GM15510 (cell line): ENCODE measurements around the gene DGCR2.

ENCODE experiments used
- POLR2A ChIP-seq: IDR thresholded peaks from 3 replicates; pipeline ENCODE4 v1.6.1; 2011; ENCODE audit warnings: borderline replicate concordance; ENCODE audit not compliant: insufficient read length; ENCODE audit errors: extremely low read depth

The DGCR2 gene

GRCh38 chr22:18992543-18993198, 129.5 kb downstream of the DGCR2 start:
- no peak for TF ChIP-seq POLR2A

GRCh38 chr22:18991821-18992442, 130.3 kb downstream of the DGCR2 start:
- no peak for TF ChIP-seq POLR2A

GRCh38 chr22:18991138-18991432, 131.1 kb downstream of the DGCR2 start:
- TF ChIP-seq POLR2A, result no peak

- no peak for TF ChIP-seq POLR2A
These were observed 131.7 kb downstream of the DGCR2 start for GRCh38 chr22:18990355-18991137.

- TF ChIP-seq POLR2A, result no peak
These were observed 133.3 kb downstream of the DGCR2 start for GRCh38 chr22:18988958-18989357.

GRCh38 chr22:18987765-18988164, 134.4 kb downstream of the DGCR2 start:
- no peak for TF ChIP-seq POLR2A
